GM23338 (cell line): ENCODE data around the gene COL6A1. TPM values are rescaled to one million over a fixed set of nuclear protein-coding genes. Genes with fewer than 3 reads are reported as not detected.

Experiments
- ATAC-seq: fragments of 200-7000 bp; cut with Tn5 transposase; 3 replicates; pipeline ENCODE4 v1.9.1; 2020
- DNase-seq: peaks from one replicate; pipeline ENCODE4 v3.0.0-alpha.2; 2015; ENCODE audit warnings: low spot score
- H2AFZ ChIP-seq: fragments of 200-600 bp; sonication (generic); 2 replicates; pipeline ENCODE4 v1.8.0; 2016; ENCODE audit warnings: antibody characterized with exemption, mild to moderate bottlenecking, moderate library complexity
- H3F3A ChIP-seq: fragments of 200-600 bp; sonication (generic); replicated peaks from 2 replicates; pipeline ENCODE4 v1.8.0; 2017; ENCODE audit warnings: antibody characterized with exemption, mixed run types, low read depth
- H3K27ac ChIP-seq: fragments of 200-600 bp; sonication (generic); 2 replicates; pipeline ENCODE4 v1.6.1; 2016; ENCODE audit warnings: low read depth
- H3K27me3 ChIP-seq: fragments of 200-600 bp; sonication (generic); 2 replicates; pipeline ENCODE4 v1.8.0; 2016; ENCODE audit warnings: mild to moderate bottlenecking, mixed run types, moderate library complexity; ENCODE audit not compliant: insufficient read depth
- H3K36me3 ChIP-seq: fragments of 200-600 bp; sonication (generic); 2 replicates; pipeline ENCODE4 v1.8.0; 2016; ENCODE audit warnings: mild to moderate bottlenecking; ENCODE audit not compliant: insufficient read depth
- H3K4me1 ChIP-seq: fragments of 200-600 bp; sonication (generic); 2 replicates; pipeline ENCODE4 v1.8.0; 2016; ENCODE audit warnings: mild to moderate bottlenecking, moderate library complexity; ENCODE audit not compliant: insufficient read depth
- H3K4me2 ChIP-seq: fragments of 200-600 bp; sonication (generic); 2 replicates; pipeline ENCODE4 v1.7.1; 2017; ENCODE audit warnings: mixed run types
- H3K4me3 ChIP-seq: fragments of 200-600 bp; sonication (generic); 2 replicates; pipeline ENCODE4 v1.6.1; 2016; ENCODE audit warnings: mixed run types
- H3K79me2 ChIP-seq: fragments of 200-600 bp; sonication (generic); replicated peaks from 2 replicates; pipeline ENCODE4 v1.8.0; 2017; ENCODE audit warnings: mild to moderate bottlenecking; ENCODE audit not compliant: insufficient read depth
- H3K9me2 ChIP-seq: fragments of 200-600 bp; sonication (generic); 2 replicates; pipeline ENCODE4 v1.8.0; 2017; ENCODE audit not compliant: insufficient read depth
- H4K20me1 ChIP-seq: fragments of 200-600 bp; sonication (generic); replicated peaks from 2 replicates; pipeline ENCODE4 v1.8.0; 2017; ENCODE audit warnings: mild to moderate bottlenecking; ENCODE audit not compliant: insufficient read depth
- H3K27ac Mint-ChIP-seq: 2 replicates; pipeline ENCODE4 v1.8.0; 2020; ENCODE audit warnings: inconsistent platforms, mild to moderate bottlenecking, moderate library complexity, mixed read lengths
- H3K27me3 Mint-ChIP-seq: 3 replicates; pipeline ENCODE4 v1.8.0; 2022; ENCODE audit warnings: low read depth, mild to moderate bottlenecking, moderate library complexity, mixed read lengths, inconsistent platforms; ENCODE audit not compliant: insufficient read depth, poor library complexity
- H3K36me3 Mint-ChIP-seq: 3 replicates; pipeline ENCODE4 v1.8.0; 2021; ENCODE audit warnings: low read depth, mild to moderate bottlenecking, inconsistent platforms, moderate library complexity, mixed read lengths
- H3K4me1 Mint-ChIP-seq: 3 replicates; pipeline ENCODE4 v1.8.0; 2020; ENCODE audit warnings: mild to moderate bottlenecking, inconsistent platforms, mixed read lengths
- H3K4me3 Mint-ChIP-seq: 3 replicates; pipeline ENCODE4 v1.8.0; 2021; ENCODE audit warnings: moderate library complexity, mild to moderate bottlenecking, inconsistent platforms, mixed read lengths
- H3K9me3 Mint-ChIP-seq: 3 replicates; pipeline ENCODE4 v1.8.0; 2020; ENCODE audit warnings: moderate library complexity, mild to moderate bottlenecking, inconsistent platforms, mixed read lengths
- CREB1 ChIP-seq: fragments of 250-450 bp; sonication (Bioruptor Pico); IDR thresholded peaks from 2 replicates; pipeline ENCODE4 v1.5.0; 2020; ENCODE audit warnings: low read depth, mild to moderate bottlenecking, moderate library complexity
- EZH2phosphoT487 ChIP-seq: fragments of 200-600 bp; sonication (generic); IDR thresholded peaks from one replicate; pipeline ENCODE4 v1.8.1; 2018; ENCODE audit warnings: antibody characterized with exemption; ENCODE audit not compliant: unreplicated experiment
- JUNB ChIP-seq: IDR thresholded peaks from one replicate; pipeline ENCODE4 v1.6.1; 2016; ENCODE audit warnings: antibody characterized with exemption; ENCODE audit not compliant: unreplicated experiment
- POLR2AphosphoS5 ChIP-seq: IDR thresholded peaks from 2 replicates; pipeline ENCODE4 v1.6.1; 2016; ENCODE audit warnings: antibody characterized with exemption, low read depth
- ZNF331 ChIP-seq: fragments of 250-450 bp; sonication (Bioruptor Pico); IDR thresholded peaks from 2 replicates; pipeline ENCODE4 v1.5.0; 2020; ENCODE audit warnings: low read depth, mild to moderate bottlenecking, moderate library complexity
- polyA plus RNA-seq: library from polyadenylated mRNA; unstranded; fragments of >200 nt; fragmentation: Nextera tagmentation; extraction: Ambion mirVana; gene quantifications from 2 replicates; pipeline ENCODE4 v1.2.1, GENCODE V29; 2016
- total RNA-seq: library from RNA; depleted of rRNA; stranded (reverse); fragments of >200 nt; shearing (Covaris generic); gene quantifications from 2 replicates; pipeline ENCODE4 v1.2.3, GENCODE V29; 2014
- TF ChIP-seq, protein P1 (sequence below), 2 experiments: fragments of 200-600 bp in 1 of 2; sonication (generic) in 1 of 2; conservative IDR thresholded peaks; 2 replicates each; pipeline versions ENCODE4 v1.5.1 to v1.6.1; 2016 to 2017; ENCODE audit warnings: antibody characterized with exemption in 2 of 2, low read depth in 2 of 2, mild to moderate bottlenecking in 2 of 2, moderate library complexity in 1 of 2
- TF ChIP-seq, protein P2 (sequence below): IDR thresholded peaks from 2 replicates; pipeline ENCODE4 v1.6.1; 2016; ENCODE audit warnings: antibody characterized with exemption
- TF ChIP-seq, protein P3 (sequence below): fragments of 250-450 bp; sonication (Bioruptor Pico); IDR thresholded peaks from 2 replicates; pipeline ENCODE4 v1.5.0; 2020; ENCODE audit warnings: mild to moderate bottlenecking, moderate library complexity

COL6A1 gene
- total and polyA plus RNA-seq, 2 experiments from 2014 or later, result 76.0 to 180 TPM

DNA sequence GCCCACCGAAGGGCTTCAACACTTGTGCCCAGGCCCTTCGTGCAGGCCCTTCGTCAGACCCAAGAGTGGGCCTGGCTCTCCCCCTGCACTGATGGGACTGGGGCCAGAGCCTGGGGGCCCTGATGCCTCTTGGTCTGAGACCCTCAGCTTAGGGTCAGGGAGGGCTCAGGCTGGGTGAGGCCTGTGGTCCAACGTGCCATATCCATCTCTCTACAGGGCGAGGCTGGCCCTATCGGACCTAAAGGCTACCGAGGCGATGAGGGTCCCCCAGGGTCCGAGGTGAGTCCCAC, 15.6 kb downstream of the COL6A1 start:
- DNase-seq (no peak), ATAC-seq (no peak)
- H3K36me3 ChIP-seq, result no peaks in the 10 kb centered on the region

More for the DNA sequence above, 15.6 kb downstream of the COL6A1 start:
- no peak overlapping the region for H2AFZ ChIP-seq
- TF ChIP-seq, protein P1, sequence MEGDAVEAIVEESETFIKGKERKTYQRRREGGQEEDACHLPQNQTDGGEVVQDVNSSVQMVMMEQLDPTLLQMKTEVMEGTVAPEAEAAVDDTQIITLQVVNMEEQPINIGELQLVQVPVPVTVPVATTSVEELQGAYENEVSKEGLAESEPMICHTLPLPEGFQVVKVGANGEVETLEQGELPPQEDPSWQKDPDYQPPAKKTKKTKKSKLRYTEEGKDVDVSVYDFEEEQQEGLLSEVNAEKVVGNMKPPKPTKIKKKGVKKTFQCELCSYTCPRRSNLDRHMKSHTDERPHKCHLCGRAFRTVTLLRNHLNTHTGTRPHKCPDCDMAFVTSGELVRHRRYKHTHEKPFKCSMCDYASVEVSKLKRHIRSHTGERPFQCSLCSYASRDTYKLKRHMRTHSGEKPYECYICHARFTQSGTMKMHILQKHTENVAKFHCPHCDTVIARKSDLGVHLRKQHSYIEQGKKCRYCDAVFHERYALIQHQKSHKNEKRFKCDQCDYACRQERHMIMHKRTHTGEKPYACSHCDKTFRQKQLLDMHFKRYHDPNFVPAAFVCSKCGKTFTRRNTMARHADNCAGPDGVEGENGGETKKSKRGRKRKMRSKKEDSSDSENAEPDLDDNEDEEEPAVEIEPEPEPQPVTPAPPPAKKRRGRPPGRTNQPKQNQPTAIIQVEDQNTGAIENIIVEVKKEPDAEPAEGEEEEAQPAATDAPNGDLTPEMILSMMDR (conservative IDR thresholded peaks at IDR 0.05; ENCODE audit: low read depth in 2 of 2), result no peak
- TF ChIP-seq POLR2AphosphoS5, result no peak
- TF ChIP-seq, protein P2, sequence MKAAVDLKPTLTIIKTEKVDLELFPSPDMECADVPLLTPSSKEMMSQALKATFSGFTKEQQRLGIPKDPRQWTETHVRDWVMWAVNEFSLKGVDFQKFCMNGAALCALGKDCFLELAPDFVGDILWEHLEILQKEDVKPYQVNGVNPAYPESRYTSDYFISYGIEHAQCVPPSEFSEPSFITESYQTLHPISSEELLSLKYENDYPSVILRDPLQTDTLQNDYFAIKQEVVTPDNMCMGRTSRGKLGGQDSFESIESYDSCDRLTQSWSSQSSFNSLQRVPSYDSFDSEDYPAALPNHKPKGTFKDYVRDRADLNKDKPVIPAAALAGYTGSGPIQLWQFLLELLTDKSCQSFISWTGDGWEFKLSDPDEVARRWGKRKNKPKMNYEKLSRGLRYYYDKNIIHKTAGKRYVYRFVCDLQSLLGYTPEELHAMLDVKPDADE, result no peak
- TF ChIP-seq JUNB, result no peak
- TF ChIP-seq, protein P3, sequence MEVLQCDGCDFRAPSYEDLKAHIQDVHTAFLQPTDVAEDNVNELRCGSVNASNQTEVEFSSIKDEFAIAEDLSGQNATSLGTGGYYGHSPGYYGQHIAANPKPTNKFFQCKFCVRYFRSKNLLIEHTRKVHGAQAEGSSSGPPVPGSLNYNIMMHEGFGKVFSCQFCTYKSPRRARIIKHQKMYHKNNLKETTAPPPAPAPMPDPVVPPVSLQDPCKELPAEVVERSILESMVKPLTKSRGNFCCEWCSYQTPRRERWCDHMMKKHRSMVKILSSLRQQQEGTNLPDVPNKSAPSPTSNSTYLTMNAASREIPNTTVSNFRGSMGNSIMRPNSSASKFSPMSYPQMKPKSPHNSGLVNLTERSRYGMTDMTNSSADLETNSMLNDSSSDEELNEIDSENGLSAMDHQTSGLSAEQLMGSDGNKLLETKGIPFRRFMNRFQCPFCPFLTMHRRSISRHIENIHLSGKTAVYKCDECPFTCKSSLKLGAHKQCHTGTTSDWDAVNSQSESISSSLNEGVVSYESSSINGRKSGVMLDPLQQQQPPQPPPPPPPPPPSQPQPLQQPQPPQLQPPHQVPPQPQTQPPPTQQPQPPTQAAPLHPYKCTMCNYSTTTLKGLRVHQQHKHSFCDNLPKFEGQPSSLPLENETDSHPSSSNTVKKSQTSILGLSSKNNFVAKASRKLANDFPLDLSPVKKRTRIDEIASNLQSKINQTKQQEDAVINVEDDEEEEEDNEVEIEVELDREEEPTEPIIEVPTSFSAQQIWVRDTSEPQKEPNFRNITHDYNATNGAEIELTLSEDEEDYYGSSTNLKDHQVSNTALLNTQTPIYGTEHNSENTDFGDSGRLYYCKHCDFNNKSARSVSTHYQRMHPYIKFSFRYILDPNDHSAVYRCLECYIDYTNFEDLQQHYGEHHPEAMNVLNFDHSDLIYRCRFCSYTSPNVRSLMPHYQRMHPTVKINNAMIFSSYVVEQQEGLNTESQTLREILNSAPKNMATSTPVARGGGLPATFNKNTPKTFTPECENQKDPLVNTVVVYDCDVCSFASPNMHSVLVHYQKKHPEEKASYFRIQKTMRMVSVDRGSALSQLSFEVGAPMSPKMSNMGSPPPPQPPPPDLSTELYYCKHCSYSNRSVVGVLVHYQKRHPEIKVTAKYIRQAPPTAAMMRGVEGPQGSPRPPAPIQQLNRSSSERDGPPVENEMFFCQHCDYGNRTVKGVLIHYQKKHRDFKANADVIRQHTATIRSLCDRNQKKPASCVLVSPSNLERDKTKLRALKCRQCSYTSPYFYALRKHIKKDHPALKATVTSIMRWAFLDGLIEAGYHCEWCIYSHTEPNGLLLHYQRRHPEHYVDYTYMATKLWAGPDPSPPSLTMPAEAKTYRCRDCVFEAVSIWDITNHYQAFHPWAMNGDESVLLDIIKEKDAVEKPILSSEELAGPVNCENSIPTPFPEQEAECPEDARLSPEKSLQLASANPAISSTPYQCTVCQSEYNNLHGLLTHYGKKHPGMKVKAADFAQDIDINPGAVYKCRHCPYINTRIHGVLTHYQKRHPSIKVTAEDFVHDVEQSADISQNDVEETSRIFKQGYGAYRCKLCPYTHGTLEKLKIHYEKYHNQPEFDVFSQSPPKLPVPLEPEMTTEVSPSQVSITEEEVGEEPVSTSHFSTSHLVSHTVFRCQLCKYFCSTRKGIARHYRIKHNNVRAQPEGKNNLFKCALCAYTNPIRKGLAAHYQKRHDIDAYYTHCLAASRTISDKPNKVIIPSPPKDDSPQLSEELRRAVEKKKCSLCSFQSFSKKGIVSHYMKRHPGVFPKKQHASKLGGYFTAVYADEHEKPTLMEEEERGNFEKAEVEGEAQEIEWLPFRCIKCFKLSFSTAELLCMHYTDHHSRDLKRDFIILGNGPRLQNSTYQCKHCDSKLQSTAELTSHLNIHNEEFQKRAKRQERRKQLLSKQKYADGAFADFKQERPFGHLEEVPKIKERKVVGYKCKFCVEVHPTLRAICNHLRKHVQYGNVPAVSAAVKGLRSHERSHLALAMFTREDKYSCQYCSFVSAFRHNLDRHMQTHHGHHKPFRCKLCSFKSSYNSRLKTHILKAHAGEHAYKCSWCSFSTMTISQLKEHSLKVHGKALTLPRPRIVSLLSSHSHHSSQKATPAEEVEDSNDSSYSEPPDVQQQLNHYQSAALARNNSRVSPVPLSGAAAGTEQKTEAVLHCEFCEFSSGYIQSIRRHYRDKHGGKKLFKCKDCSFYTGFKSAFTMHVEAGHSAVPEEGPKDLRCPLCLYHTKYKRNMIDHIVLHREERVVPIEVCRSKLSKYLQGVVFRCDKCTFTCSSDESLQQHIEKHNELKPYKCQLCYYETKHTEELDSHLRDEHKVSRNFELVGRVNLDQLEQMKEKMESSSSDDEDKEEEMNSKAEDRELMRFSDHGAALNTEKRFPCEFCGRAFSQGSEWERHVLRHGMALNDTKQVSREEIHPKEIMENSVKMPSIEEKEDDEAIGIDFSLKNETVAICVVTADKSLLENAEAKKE (CRISPR knock-in tag), result no peak
- TF ChIP-seq ZNF331 (CRISPR knock-in tag), result no peak
- no peak for TF ChIP-seq EZH2phosphoT487
- no peak for TF ChIP-seq CREB1 (CRISPR knock-in tag)
- H3K4me1 Mint-ChIP-seq, result no peaks in the 10 kb centered on the region
- no peak overlapping the region for H3K4me3 Mint-ChIP-seq
- no peaks in the 10 kb centered on the region for H4K20me1 ChIP-seq
- no peaks in the 10 kb centered on the region for H3K4me1 ChIP-seq
- no peak overlapping the region for H3K27ac ChIP-seq
- peaks cover 4% of the 10 kb centered on the region for H3K36me3 Mint-ChIP-seq
- H3K27ac Mint-ChIP-seq, result no peak overlapping the region
- no peaks in the 10 kb centered on the region for H3K79me2 ChIP-seq
- H3K9me2 ChIP-seq, result no peaks in the 10 kb centered on the region
- H3K27me3 Mint-ChIP-seq, result peaks cover 6% of the 10 kb centered on the region
- no peaks in the 10 kb centered on the region; the same call in 2 of the 3 replicates for H3K9me3 Mint-ChIP-seq
- H3F3A ChIP-seq, result no peaks in the 10 kb centered on the region
- H3K4me3 ChIP-seq, result no peak overlapping the region
- no peak overlapping the region for H3K4me2 ChIP-seq
- H3K27me3 ChIP-seq, result no peaks in the 10 kb centered on the region
